Fibroblast of peridontal ligament (primary cell): ENCODE data around the gene AOPEP.

ENCODE experiments used
- DNase-seq: peaks from one replicate; pipeline ENCODE4 v3.0.0-alpha.2; 2010; ENCODE audit errors: extremely low read depth

AOPEP gene

GRCh38 chr9:94993160-94993820 is 266.8 kb downstream of the AOPEP start:
- DNase-seq: peak; percentile 47

GRCh38 chr9:94993821-94994165 is 267.3 kb downstream of the AOPEP start:
- DNase-seq: no peak

GRCh38 chr9:94995048-94995693 is 268.7 kb downstream of the AOPEP start:
- DNase-seq: no peak

- DNase-seq: no peak
These were observed 270.1 kb downstream of the AOPEP start for GRCh38 chr9:94996641-94997040.

- DNase-seq: no peak
These were observed 271.2 kb downstream of the AOPEP start for GRCh38 chr9:94997727-94998126.

- no peak for DNase-seq
These were observed 273.3 kb downstream of the AOPEP start for GRCh38 chr9:94999832-95000231.

- peak; percentile 54 for DNase-seq
These were observed 274.3 kb downstream of the AOPEP start for GRCh38 chr9:95000821-95001220.

GRCh38 chr9:95001720-95002119 is 275.2 kb downstream of the AOPEP start:
- no peak for DNase-seq

- peak; percentile 62 for DNase-seq
These were observed 277.4 kb downstream of the AOPEP start for GRCh38 chr9:95003689-95004410.

GRCh38 chr9:95004411-95005277 is 278.1 kb downstream of the AOPEP start:
- DNase-seq: no peak

GRCh38 chr9:95005278-95006143 is 279.0 kb downstream of the AOPEP start:
- DNase-seq: no peak

- peak; percentile 36 for DNase-seq
These were observed 280.8 kb downstream of the AOPEP start for GRCh38 chr9:95007226-95007869.

GRCh38 chr9:95008151-95008771 is 281.8 kb downstream of the AOPEP start:
- DNase-seq: peak; percentile 27

GRCh38 chr9:95009459-95009858 is 283.0 kb downstream of the AOPEP start:
- no peak for DNase-seq

GRCh38 chr9:95010431-95010838 is 283.9 kb downstream of the AOPEP start:
- DNase-seq: no peak

- peak; percentile 69 for DNase-seq
These were observed 285.7 kb downstream of the AOPEP start for GRCh38 chr9:95012035-95012708.

- no peak for DNase-seq
These were observed 286.4 kb downstream of the AOPEP start for GRCh38 chr9:95012902-95013301.

- no peak for DNase-seq
These were observed 288.4 kb downstream of the AOPEP start for GRCh38 chr9:95014917-95015316.

- no peak for DNase-seq
These were observed 289.1 kb downstream of the AOPEP start for GRCh38 chr9:95015569-95015968.

GRCh38 chr9:95017062-95017461 is 290.6 kb downstream of the AOPEP start:
- no peak for DNase-seq
